Stimulated activated CD4-positive, alpha-beta T cell treated with anti-CD3 and anti-CD28 coated beads, Interleukin-15, amount 100 ng/mL, for 24 hours (primary cell): ENCODE measurements around the gene PLBD2.
"Not testable (repeated sequence)": the region's sequence is repeated elsewhere in the genome, so short reads cannot be mapped to it uniquely, and the experiment has no call there.

Experiments used
- DNase-seq: peaks from one replicate; pipeline ENCODE4 v3.0.0-alpha.2; 2020

Gene PLBD2

DNA sequence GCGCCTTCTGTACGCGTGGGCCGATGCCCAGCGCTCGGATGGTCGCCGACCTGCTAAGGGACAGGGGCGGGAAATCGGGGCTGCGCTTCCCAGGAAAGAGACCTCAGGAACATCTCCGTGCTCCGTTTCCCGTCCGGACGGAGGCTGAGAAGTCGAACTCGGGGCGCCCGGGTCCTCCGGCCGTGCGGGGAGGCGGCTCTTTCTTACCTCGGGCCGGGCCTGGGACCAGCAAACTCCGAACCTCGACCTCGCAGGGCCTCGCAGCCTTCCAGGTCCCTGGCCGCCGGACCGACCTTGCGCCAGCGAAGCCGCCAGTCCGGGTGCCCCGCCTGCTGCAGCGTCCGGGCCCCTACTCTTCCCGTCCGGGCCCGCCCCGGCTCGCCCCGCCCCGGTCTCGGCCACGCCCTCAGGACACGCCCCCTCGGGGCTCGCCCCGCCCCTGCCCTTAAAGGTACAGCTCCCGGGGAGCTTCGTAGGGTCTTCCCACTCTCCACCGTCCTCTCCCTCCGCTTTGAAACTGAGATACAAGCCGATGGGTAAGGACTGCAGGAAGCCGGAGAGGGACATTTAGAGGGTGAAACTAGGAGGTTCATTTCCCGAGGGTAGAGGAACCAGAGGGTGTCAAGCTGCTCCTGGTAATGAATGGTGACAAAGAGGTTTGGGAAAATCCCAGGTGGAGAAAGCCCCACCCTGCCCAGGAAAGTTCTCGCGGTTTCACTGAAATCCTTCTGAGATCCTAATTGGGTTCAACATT is 23.4 kb upstream of the PLBD2 start, which contains the start of gene SLC8B1:
Gene SLC8B1 (minus strand): TSS at position 324 of the 754 bp plus-strand sequence. CDS start 2,231 bp downstream, outside the sequence.
- peak; percentile 88 for DNase-seq

DNA sequence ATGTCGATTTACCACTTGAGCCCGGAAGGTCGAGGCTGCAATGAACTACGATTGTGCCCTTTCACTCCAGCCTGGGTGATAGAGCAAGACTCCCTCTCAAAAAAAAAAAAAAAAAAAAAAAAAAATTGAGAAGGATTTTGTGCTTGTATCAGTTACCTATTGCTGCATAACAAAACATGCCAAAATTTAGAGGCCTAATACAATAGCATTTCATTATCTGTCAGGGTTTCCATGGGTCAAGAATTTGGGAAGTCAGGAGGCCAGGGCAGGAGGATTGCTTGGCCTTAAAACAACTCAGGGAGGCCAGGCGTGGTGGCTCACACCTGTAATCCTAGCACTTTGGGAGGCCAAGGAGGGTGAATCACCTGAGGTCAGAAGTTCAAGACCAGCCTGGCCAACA is 18.8 kb upstream of the PLBD2 start:
- DNase-seq = no peak

GRCh38 chr12:113340061-113340460 is 18.3 kb upstream of the PLBD2 start:
- DNase-seq = no peak

DNA sequence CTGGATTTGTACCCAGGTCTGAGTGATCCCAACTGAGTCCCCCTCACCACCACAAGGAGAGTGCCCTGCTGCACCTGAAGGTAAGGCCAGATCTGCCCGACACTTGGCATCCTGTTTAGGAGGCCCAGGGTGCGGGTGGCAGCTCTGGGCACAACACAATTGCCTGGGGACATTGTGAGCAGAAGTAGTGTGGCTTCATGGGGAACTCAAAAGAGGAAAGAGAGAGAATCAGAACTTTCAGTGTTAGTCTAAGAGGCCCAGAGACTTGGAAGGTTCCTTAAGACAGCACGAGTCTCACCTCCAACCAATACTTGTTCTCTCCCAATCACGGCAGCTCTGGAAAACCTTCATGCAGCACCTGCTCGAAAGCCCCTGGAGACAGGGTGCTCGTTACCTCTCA is 16.9 kb upstream of the PLBD2 start:
- no peak for DNase-seq

- DNase-seq = no peak
Observed at GRCh38 chr12:113345318-113345717, 13.1 kb upstream of the PLBD2 start.

DNA sequence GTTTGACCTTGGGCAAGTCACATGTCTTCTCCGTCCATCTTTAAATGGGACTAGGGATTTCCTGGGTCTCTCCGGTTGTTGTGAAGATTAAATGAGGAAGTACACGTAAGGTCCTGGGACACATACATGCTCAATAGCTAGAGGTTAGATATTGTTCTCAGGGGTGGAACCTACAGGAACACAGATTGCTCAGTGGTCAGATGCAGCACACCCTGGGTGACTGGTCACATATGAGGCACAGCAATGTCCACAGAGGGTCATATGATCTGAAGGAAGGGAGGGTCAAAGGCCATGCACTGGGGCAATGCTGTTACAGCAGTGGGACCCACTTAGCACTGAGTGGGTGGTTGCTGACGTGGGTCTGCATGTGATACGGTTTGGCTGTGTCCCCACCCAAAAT is 12.0 kb upstream of the PLBD2 start:
- DNase-seq = no peak

GRCh38 chr12:113347107-113347506 is 11.3 kb upstream of the PLBD2 start:
- DNase-seq = no peak

DNA sequence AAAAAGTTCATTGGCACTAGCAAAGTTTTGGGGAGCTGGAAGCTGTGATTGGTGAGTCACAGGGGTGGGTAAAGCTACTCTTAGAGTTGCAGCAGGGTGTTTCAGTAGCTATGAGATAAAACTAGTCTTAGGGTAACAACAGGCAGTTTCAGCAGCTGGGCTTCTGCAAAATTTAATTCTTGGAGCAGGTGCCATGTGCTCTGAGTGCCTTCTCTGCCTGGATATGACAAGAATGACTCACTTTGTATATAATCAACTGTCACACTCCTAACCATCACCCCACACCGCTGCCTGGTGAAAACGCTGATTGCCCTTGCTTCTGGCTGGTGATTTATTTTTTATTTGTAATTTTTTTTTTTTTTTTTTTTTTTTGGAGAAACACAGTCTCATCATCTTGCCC is 10.5 kb upstream of the PLBD2 start:
- DNase-seq = no peak

DNA sequence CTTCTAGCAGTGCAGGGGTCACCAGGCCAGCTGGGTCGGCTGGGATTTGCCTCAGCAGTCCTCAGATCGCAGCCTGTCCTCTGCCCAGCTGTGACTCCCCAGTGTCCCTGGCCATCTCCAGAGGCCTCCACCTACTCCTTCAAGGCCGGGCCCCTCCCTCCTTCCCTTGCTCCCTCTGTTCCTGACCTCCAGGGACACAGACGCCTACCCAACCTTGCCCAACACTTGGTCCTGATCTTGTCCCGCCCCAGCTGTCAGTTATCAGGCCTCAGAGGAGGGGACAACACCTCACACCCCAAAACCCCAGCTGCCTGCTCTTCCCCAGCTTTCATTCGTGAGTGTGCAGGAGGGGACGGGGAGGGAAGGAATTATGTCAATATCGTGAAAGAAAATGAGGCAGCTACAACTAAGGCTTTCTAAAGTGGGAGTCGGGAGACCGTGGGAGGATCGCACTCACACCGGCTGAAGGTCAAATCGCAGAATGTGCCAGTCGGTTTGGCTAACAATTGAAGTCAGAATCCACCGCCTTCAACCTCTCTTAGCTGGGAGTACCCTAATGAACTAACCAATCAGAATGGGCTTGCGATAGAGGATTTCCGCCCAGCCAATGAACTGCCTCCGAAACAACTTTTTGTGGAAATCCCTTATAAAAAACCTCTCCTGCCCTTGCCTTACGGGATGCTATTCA is 9.4 kb upstream of the PLBD2 start:
- DNase-seq = no peak

DNA sequence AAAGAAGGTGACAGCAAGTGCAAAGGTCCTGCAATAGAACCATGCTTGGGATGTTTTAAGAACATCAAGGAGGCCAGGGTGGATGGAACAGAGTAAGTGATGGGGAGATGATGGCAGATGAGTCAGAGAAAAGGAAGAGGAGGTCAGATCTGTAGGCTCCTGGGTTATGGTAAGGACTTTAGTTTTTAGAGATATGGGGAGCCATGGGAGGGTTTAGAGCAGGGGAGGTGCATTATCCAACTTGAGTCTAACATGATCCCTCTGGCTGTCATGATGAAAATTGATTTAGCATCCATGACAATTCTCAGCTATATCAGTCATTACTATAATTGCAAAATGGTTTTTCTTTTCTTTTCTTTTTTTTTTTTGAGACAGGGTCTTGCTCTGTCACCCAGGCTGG is 7.3 kb upstream of the PLBD2 start:
- no peak for DNase-seq

DNA sequence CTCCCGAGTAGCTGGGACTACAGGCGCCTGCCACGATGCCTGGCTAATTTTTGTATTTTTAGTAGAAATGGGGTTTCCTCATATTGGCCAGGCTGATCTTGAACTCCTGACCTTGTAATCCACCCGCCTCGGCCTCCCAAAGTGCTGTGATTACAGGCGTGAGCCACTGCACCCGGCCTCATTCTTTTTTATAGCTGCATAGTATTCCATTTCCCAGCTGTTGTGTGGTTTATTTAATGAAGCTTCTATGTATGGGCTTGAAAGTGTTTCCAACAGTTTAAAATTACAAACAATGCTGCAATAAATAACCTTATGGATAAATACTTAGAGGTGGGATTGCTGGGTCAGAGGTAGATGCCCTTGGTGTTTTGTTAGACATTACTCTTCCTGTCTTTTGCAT is 4.2 kb upstream of the PLBD2 start:
- not testable (repeated sequence) for DNase-seq

DNA sequence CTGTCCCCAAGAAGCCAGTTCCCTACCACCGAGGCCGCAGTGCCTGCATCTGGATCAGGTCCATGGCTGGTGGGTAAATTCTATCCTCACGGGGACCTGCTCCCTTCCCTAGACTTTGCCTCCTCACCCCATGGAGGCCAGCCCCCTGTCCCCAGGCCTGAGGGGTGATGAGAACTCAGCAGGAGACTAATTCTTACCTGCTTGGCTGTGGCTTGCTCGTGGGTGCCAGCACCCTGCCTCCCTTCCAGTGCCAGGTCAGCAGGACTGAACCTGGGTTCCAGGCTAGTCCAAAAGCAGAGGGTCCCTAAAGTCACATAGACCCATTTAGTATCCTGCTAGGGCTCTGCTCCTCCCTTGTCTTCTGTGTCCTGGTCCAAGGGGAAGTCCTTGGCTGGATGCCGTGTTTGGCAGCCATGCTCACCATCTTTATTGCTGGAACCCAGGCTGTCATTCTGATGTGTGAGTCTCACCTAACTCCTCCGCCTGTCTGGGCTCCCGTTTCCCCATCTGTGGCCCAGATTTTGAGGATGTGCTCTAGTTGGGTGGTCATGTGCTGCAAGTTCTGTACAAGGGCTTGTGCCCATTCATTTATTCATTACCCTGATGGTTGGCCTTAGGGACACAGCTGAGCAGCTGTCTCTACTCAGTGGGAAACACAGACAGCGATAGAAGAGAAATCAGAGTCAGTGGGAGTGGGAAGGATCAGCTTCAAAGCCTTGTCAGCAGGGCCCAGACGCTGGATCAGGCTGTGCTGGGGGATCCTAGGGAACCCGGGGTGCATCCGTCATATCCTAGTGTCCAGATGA is 949 bp downstream of the PLBD2 start:
- no peak for DNase-seq

DNA sequence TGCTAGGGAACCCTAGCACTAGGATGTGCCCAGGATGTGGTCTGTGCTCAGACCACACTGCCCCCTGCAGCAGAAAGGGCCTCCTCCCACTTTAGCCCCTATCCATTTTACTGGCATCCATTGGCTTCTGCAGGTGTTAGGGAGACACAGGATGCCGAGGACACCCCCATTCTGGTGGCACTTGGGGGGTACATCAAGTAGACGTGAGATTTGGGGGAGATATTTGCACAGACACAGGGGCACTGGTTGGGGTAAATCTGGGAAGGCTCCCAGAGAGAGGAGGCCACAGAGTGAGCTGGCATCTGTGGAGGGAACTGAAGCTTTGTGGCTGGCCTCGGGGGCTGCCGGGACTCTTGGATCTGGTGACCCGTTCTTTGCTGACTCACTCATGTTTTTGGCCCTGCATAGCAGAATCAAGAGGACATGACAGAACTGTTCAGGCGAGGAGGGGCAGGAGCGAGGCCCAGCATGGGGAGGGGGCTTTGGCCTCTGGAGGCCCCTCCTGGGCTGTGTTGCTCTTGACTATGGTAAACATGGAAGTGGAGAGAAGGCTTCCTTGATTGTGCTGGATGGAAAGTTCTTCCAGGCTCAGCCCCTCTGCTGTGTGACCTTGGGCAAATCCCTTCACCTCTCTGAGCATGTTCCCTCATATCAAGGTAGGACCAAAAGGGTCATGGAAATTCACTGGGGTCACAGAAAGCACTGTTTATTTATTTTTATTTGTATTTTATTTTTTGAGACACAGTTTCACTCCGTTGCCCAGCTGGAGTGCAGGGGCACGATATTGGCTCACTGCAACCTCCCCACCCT is 1.8 kb downstream of the PLBD2 start:
- no peak for DNase-seq

DNA sequence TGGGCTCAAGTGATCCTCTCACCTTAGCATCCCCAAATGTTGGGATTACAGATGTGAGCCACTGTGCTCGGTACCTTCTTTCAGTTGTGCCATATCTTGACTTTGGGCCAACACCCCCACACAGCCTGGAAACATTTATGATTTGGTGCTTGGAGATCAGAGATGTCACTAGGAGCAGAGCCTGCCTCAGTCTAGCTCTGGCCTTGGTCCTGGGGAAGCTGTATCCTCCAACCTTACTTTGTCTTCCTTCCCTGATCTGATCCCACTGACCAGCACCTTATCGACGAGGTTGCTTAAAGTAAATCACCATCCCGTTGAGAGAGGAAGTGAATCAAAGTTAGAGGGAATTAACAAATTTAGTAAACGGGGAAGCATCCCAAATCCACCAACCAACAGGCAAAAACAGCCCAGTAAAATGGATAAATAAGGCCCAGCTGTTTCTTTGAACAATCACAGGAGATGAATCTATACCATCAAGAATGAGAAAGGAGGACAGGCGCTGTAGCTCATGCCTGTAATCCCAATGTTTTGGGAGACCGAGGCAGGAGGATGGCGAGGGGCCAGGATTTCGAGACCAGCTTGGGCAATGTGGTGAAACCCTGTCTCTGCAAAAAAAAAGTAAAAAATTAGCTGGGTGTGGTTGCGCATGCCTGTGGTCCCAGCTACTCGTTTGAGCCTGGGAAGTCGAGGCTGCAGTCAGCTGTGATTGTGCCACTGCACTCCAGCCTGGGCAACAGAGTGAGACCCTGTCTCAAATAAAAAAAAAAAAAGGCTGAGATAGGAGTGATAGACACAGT is 3.4 kb downstream of the PLBD2 start:
- no peak for DNase-seq

DNA sequence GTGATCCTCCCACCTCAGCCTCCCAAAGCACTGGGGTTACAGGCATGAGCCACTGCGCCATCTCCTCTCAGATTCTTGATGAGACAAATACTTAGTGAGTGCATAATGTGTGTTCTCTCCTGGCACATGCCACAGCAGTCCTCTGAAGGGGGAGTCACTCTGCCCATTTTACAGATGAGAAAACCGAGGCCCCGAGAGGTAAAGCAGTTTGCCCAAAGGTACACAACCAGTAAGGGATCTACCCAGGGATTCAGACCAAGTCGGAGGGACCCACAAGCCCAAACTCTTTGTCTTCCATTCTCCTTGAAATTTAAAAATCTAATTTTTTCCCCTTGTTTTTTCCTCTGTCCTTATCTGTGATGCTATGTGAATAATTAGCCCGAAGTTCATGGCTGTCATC is 6.3 kb downstream of the PLBD2 start:
- no peak for DNase-seq

GRCh38 chr12:113365639-113366395 is 7.4 kb downstream of the PLBD2 start:
- no peak for DNase-seq

- DNase-seq = no peak
Observed at GRCh38 chr12:113366827-113367226, 8.4 kb downstream of the PLBD2 start.

DNA sequence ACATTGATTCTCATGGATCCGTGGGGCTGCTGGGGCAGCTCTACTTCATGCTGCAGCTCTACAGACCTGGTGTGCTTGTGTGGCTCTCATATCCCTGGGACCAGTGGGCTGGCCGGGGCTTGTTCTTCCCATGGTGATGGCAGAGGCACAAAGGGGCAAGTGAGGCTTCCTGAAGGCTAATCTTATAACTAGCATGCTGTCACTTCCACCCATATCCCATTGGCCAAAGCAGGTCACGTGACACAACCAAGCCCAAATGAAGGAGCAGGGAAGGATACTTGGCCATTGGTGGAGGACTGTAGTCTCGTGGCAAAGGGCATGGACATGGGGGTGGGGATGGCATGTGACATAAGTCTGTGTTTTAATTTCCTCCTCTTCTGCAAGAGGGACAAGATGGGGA is 9.9 kb downstream of the PLBD2 start:
- DNase-seq = no peak

DNA sequence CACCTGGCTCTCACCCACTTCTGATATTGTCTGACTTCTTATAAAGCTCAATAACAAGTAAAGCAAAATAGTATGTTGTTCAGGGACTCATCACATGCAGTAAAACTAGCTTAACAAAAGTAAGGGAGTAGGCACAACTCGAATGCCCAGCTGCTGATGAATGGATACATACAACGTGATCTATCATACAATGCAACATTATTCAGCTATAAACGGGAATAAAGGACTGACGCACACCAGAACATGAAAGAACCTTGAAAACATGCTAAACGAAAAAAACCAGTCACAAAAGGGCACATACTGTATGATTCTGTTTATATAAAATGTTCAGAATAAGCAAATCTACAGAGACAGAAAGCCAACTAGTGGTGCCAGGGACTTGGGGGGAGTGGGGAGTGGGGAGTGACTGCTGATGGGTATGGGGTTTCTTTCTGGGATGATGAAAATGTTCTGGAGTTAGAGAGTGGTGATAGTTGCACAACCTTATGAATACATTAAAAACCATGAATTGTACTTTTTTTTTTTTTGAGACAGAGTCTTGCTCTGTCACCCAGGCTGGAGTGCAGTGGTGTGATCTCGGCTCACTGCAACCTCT is 11.1 kb downstream of the PLBD2 start:
- no peak for DNase-seq

- no peak for DNase-seq
Observed at GRCh38 chr12:113370923-113371682, 12.7 kb downstream of the PLBD2 start.
